Hepatocyte (in vitro differentiated cells): ENCODE results near the gene FOCAD. TPM values are rescaled to one million over a fixed set of nuclear protein-coding genes. Genes with fewer than 3 reads are reported as not detected.

Experiments used
- DNase-seq: peaks from one replicate; pipeline ENCODE4 v3.0.0-alpha.2; 2016; ENCODE audit warnings: low spot score
- H2AFZ ChIP-seq: fragments of 200-600 bp; sonication (generic); 2 replicates; pipeline ENCODE4 v1.6.0; 2016; ENCODE audit warnings: antibody characterized with exemption, mild to moderate bottlenecking
- H3K27ac ChIP-seq: fragments of 200-600 bp; sonication (generic); 2 replicates; pipeline ENCODE4 v1.5.1; 2016; ENCODE audit warnings: mild to moderate bottlenecking
- H3K27me3 ChIP-seq: fragments of 200-600 bp; sonication (generic); 2 replicates; pipeline ENCODE4 v1.6.1; 2016
- H3K36me3 ChIP-seq: fragments of 200-600 bp; sonication (generic); replicated peaks from 2 replicates; pipeline ENCODE4 v1.5.1; 2016; ENCODE audit warnings: low read depth; ENCODE audit not compliant: insufficient read depth
- H3K4me1 ChIP-seq: fragments of 200-600 bp; sonication (generic); 2 replicates; pipeline ENCODE4 v1.5.1; 2016; ENCODE audit warnings: mild to moderate bottlenecking, moderate library complexity; ENCODE audit not compliant: insufficient read depth
- H3K4me2 ChIP-seq: fragments of 200-600 bp; sonication (generic); 2 replicates; pipeline ENCODE4 v1.6.0; 2016
- H3K4me3 ChIP-seq: fragments of 200-600 bp; sonication (generic); 2 replicates; pipeline ENCODE4 v1.5.1; 2016; ENCODE audit warnings: mild to moderate bottlenecking
- H3K79me2 ChIP-seq: fragments of 200-600 bp; sonication (generic); 2 replicates; pipeline ENCODE4 v1.6.0; 2017; ENCODE audit warnings: mild to moderate bottlenecking
- H3K9me2 ChIP-seq: fragments of 200-600 bp; sonication (generic); replicated peaks from 2 replicates; pipeline ENCODE4 v1.6.0; 2017; ENCODE audit warnings: mild to moderate bottlenecking; ENCODE audit not compliant: insufficient read depth
- H3K9me3 ChIP-seq: fragments of 200-600 bp; sonication (generic); 2 replicates; pipeline ENCODE4 v1.5.1; 2016; ENCODE audit warnings: low read depth, mild to moderate bottlenecking
- H4K20me1 ChIP-seq: fragments of 200-600 bp; sonication (generic); 2 replicates; pipeline ENCODE4 v1.6.0; 2016; ENCODE audit warnings: mild to moderate bottlenecking; ENCODE audit not compliant: insufficient read depth, poor library complexity, severe bottlenecking
- EZH2 ChIP-seq: fragments of 200-600 bp; sonication (generic); IDR thresholded peaks from 2 replicates; pipeline ENCODE4 v1.6.1; 2016; ENCODE audit warnings: antibody characterized with exemption, mild to moderate bottlenecking, borderline replicate concordance
- EZH2phosphoT487 ChIP-seq: fragments of 200-600 bp; sonication (generic); IDR thresholded peaks from one replicate; pipeline ENCODE4 v1.6.1; 2018; ENCODE audit warnings: antibody characterized with exemption, mild to moderate bottlenecking, low read depth, moderate library complexity; ENCODE audit not compliant: unreplicated experiment, severe bottlenecking
- WGBS: methylation state at CpG from one replicate; pipeline ENCODE4 v1.1.6; 2016; ENCODE audit warnings: low lambda C conversion rate; ENCODE audit errors: missing lambda C conversion rate; 5-methylcytosine and 5-hydroxymethylcytosine counted together
- polyA plus RNA-seq: library from polyadenylated mRNA; unstranded; fragments of >200 nt; fragmentation: Nextera tagmentation; extraction: Ambion mirVana; gene quantifications from 2 replicates; pipeline ENCODE4 v1.2.1, GENCODE V29; 2016
- total RNA-seq: library from RNA; depleted of rRNA; stranded (reverse); fragments of >200 nt; gene quantifications from 2 replicates; pipeline ENCODE4 v1.2.3, GENCODE V29; 2014
- TF ChIP-seq, protein P1 (sequence below): fragments of 200-600 bp; sonication (generic); IDR thresholded peaks from 2 replicates; pipeline ENCODE4 v1.5.1; 2016; ENCODE audit warnings: antibody characterized with exemption, mild to moderate bottlenecking; ENCODE audit not compliant: poor library complexity

Gene FOCAD
- total and polyA plus RNA-seq, 2 experiments from 2014 or later = 21.7 to 54.1 TPM

DNA sequence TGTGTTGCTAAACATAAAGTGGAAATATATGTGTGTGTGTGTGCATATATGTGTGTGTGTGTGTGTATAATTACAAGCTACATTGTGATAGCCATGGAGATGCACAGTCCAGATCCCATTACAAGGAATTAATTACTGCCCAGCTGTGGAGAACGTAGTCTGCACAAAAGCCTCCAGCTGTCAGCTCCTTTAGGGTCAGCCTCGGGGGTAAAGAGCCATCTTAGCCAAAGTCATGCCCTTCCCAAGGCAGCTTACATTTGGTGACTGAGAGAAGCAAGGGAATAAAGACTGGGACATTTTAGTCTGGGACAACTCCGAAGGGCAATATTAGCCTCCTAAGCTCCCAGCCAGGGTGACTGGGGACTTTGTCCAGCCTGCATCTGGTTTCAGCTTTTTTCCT, 21.9 kb upstream of the FOCAD start:
- no peak overlapping the region for H2AFZ ChIP-seq
- peak overlapping the region; percentile 82 for H3K4me2 ChIP-seq
- no peaks in the 10 kb centered on the region for H3K9me3 ChIP-seq
- H3K79me2 ChIP-seq = peaks cover 72% of the 10 kb centered on the region
- H3K27me3 ChIP-seq = no peaks in the 10 kb centered on the region
- H3K4me3 ChIP-seq = no peak overlapping the region
- WGBS = 64% methylated on average over 3 of the region's 3 CpGs
- peaks cover 22% of the 10 kb centered on the region for H3K4me1 ChIP-seq
- H3K27ac ChIP-seq = no peak overlapping the region
- TF ChIP-seq, protein P1, sequence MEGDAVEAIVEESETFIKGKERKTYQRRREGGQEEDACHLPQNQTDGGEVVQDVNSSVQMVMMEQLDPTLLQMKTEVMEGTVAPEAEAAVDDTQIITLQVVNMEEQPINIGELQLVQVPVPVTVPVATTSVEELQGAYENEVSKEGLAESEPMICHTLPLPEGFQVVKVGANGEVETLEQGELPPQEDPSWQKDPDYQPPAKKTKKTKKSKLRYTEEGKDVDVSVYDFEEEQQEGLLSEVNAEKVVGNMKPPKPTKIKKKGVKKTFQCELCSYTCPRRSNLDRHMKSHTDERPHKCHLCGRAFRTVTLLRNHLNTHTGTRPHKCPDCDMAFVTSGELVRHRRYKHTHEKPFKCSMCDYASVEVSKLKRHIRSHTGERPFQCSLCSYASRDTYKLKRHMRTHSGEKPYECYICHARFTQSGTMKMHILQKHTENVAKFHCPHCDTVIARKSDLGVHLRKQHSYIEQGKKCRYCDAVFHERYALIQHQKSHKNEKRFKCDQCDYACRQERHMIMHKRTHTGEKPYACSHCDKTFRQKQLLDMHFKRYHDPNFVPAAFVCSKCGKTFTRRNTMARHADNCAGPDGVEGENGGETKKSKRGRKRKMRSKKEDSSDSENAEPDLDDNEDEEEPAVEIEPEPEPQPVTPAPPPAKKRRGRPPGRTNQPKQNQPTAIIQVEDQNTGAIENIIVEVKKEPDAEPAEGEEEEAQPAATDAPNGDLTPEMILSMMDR = no peak
- no peak for TF ChIP-seq EZH2phosphoT487
- TF ChIP-seq EZH2 = no peak
- no peaks in the 10 kb centered on the region for H4K20me1 ChIP-seq
- no peaks in the 10 kb centered on the region for H3K9me2 ChIP-seq
- H3K36me3 ChIP-seq = no peaks in the 10 kb centered on the region
- DNase-seq = no peak

DNA sequence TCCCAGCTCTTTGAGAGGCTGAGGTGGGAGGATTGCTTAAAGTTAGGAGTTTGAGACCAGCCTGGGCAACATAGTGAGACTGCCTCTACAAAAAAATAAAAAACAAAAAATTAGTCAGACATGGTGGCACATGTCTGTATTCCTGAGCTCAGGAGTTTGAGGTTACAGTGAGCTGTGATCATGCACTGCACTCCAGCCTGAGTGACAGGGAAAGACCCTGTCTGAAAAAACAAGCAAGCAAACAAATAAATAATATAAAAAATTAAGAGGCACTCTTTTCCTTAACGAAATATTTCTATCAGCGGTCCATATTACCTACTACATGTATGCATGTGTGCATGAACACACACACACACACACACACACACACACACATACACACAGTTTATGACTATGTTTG, 20.9 kb upstream of the FOCAD start:
- Histone ChIP-seq H3K4me2 (no peak overlapping the region), H2AFZ (no peak overlapping the region), H3K27ac (no peak overlapping the region), H3K9me3 (no peaks in the 10 kb centered on the region), H3K9me2 (no peaks in the 10 kb centered on the region), H3K4me3 (no peak overlapping the region), H3K36me3 (no peaks in the 10 kb centered on the region), H3K27me3 (no peaks in the 10 kb centered on the region), H4K20me1 (no peaks in the 10 kb centered on the region), H3K79me2 (peaks cover 81% of the 10 kb centered on the region), H3K4me1 (peaks cover 22% of the 10 kb centered on the region)
- WGBS = 94% methylated on average over 2 of the region's 2 CpGs
- DNase-seq = no peak
- TF ChIP-seq, protein P1 = no peak
- no peak for TF ChIP-seq EZH2phosphoT487
- no peak for TF ChIP-seq EZH2

DNA sequence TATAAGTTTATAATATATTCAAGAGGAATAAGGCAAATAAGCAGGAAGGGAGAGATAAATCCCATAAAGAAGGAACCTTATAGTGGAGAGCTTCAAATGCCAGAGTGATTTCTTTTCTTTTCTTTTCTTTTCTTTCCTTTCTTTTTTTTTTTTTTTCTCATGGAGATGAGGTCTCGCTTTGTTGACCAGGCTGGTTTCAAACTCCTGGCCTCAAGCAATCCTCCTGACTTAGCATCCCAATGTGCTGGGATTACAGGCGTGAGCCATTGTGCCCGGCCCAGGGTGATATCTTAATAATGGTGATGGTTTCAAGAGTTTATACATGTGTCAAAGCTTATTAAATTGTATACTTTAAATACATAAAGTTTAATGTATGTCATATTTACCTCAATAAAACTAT, 19.6 kb upstream of the FOCAD start:
- Histone ChIP-seq H3K4me3 (no peak overlapping the region), H3K9me2 (no peaks in the 10 kb centered on the region), H3K36me3 (no peaks in the 10 kb centered on the region), H3K9me3 (no peaks in the 10 kb centered on the region), H3K4me2 (no peak overlapping the region), H3K79me2 (peaks cover 87% of the 10 kb centered on the region), H3K4me1 (peaks cover 22% of the 10 kb centered on the region), H2AFZ (no peak overlapping the region), H3K27ac (no peak overlapping the region), H3K27me3 (no peaks in the 10 kb centered on the region), H4K20me1 (no peaks in the 10 kb centered on the region)
- WGBS = 92% methylated on average over 3 of the region's 3 CpGs
- TF ChIP-seq, protein P1 = no peak
- TF ChIP-seq EZH2phosphoT487 (no peak), EZH2 (no peak)
- no peak for DNase-seq

DNA sequence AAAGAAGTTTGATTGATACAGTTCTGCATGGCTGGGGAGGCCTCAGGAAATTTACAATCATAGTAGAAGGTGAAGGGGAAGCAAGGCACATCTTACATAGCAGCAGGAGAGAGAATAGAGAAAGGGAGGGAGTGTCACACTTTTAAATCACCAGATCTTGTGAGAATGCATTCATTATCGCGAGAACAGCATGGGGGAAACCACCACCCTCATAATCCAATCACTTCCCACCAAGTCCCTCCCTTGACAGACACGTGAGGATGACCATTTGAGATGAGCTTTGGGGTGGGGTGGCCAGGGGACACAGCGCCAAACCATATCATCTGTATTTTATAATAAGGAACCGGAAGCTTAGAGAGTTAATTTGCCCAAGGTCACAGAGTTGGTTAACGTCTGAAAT, 13.7 kb upstream of the FOCAD start:
- H3K36me3 ChIP-seq = no peaks in the 10 kb centered on the region
- H4K20me1 ChIP-seq = no peaks in the 10 kb centered on the region
- H3K27ac ChIP-seq = no peak overlapping the region
- H3K9me3 ChIP-seq = no peaks in the 10 kb centered on the region
- no peak overlapping the region for H3K4me2 ChIP-seq
- H3K4me3 ChIP-seq = no peak overlapping the region
- H3K4me1 ChIP-seq = peaks cover 3% of the 10 kb centered on the region
- WGBS = 85% methylated on average over 6 of the region's 6 CpGs
- no peak for DNase-seq
- H3K27me3 ChIP-seq = no peaks in the 10 kb centered on the region
- H3K9me2 ChIP-seq = no peaks in the 10 kb centered on the region
- TF ChIP-seq EZH2 = no peak
- no peak for TF ChIP-seq EZH2phosphoT487
- TF ChIP-seq, protein P1 = no peak
- H3K79me2 ChIP-seq = peaks cover 61% of the 10 kb centered on the region
- H2AFZ ChIP-seq = no peak overlapping the region
